K562 (cell line): ENCODE results near the gene G6PC3. TPM values are rescaled to one million over a fixed set of nuclear protein-coding genes. Genes with fewer than 3 reads are reported as not detected.

Experiments used
- BCL6 ChIP-seq: fragments of 250-450 bp; sonication (Bioruptor Pico); IDR thresholded peaks from 2 replicates; pipeline ENCODE4 v1.4.0; 2020
- CBFA2T2 ChIP-seq: fragments of 450-650 bp; conservative IDR thresholded peaks from 2 replicates; pipeline ENCODE4 v1.6.1; 2017; ENCODE audit warnings: mild to moderate bottlenecking
- COPS2 ChIP-seq: fragments of 450-650 bp; conservative IDR thresholded peaks from 2 replicates; pipeline ENCODE4 v1.6.1; 2016; ENCODE audit warnings: mild to moderate bottlenecking, moderate library complexity
- CREB5 ChIP-seq: fragments of 250-450 bp; sonication (Bioruptor Pico); IDR thresholded peaks from 2 replicates; pipeline ENCODE4 v1.5.0; 2020; ENCODE audit warnings: mild to moderate bottlenecking
- FOXJ3 ChIP-seq: sonication (generic); formaldehyde crosslinking; IDR thresholded peaks from 2 replicates; pipeline ENCODE4 v1.4.0; 2020; ENCODE audit warnings: mild to moderate bottlenecking, missing genetic modification reagents
- FOXP1 ChIP-seq: sonication (generic); formaldehyde crosslinking; IDR thresholded peaks from 2 replicates; pipeline ENCODE4 v1.8.0; 2022; ENCODE audit warnings: mild to moderate bottlenecking, missing genetic modification reagents
- NEUROD1 ChIP-seq: fragments of 150-350 bp; IDR thresholded peaks from 2 replicates; pipeline ENCODE4 v1.6.1; 2014; ENCODE audit warnings: borderline replicate concordance, low read length, low read depth; ENCODE audit not compliant: partially characterized antibody
- NFATC3 ChIP-seq: fragments of 450-650 bp; IDR thresholded peaks from 2 replicates; pipeline ENCODE4 v1.6.1; 2017; ENCODE audit warnings: mild to moderate bottlenecking
- NFIX ChIP-seq: fragments of 250-450 bp; sonication (Bioruptor Pico); IDR thresholded peaks from 2 replicates; pipeline ENCODE4 v1.4.0; 2020; ENCODE audit warnings: low read depth, mild to moderate bottlenecking, moderate library complexity
- SREBF2 ChIP-seq: sonication (generic); formaldehyde crosslinking; IDR thresholded peaks from 2 replicates; pipeline ENCODE4 v1.4.0; 2020; ENCODE audit warnings: mild to moderate bottlenecking, missing genetic modification reagents
- TRIM28 ChIP-seq: fragments of 450-650 bp; IDR thresholded peaks from 2 replicates; pipeline ENCODE4 v1.6.1; 2017
- TSC22D4 ChIP-seq: fragments of 450-650 bp; IDR thresholded peaks from 2 replicates; pipeline ENCODE4 v1.6.1; 2016; ENCODE audit warnings: missing genetic modification characterization, missing biosample characterization, control low read depth
- ZNF3 ChIP-seq: fragments of 250-450 bp; sonication (Bioruptor Pico); IDR thresholded peaks from 2 replicates; pipeline ENCODE4 v1.5.0; 2021; ENCODE audit warnings: mild to moderate bottlenecking, moderate library complexity
- ZNF444 ChIP-seq: fragments of 250-450 bp; sonication (Bioruptor Pico); IDR thresholded peaks from 2 replicates; pipeline ENCODE4 v1.4.0; 2020; ENCODE audit warnings: mild to moderate bottlenecking, moderate library complexity
- polyA plus RNA-seq, 8 experiments: library from polyadenylated mRNA; depleted of rRNA in 4 of 8; stranded (reverse) in 5 of 8; unstranded in 3 of 8; fragments of >200 nt; fragmentation: Nextera tagmentation in 2 of 8; fragmentation: Illumina TruSeq in 1 of 8; extraction: Ambion mirVana in 2 of 8; extraction: Trizol in 1 of 8; gene quantifications; 2 replicates each; pipeline versions ENCODE4 v1.2.1 to v1.2.3, GENCODE V29; 2011 to 2014; ENCODE audit warnings: inconsistent platforms in 1 of 8, missing spikeins in 1 of 8
- total RNA-seq, 7 experiments: library from RNA; depleted of rRNA in 6 of 7; stranded (reverse); fragments of >200 nt in 6 of 7; fragmentation: Illumina TruSeq in 2 of 7; extraction: Trizol in 2 of 7; gene quantifications; 2 replicates each; pipeline versions ENCODE4 v1.2.1 to v1.2.3, GENCODE V29; 2011 to 2021; ENCODE audit warnings: low replicate concordance in 1 of 7
- TF ChIP-seq, protein P1 (sequence below): sonication (generic); formaldehyde crosslinking; IDR thresholded peaks from 2 replicates; pipeline ENCODE4 v1.8.0; 2023; ENCODE audit warnings: missing genetic modification reagents, mild to moderate bottlenecking, borderline replicate concordance
- TF ChIP-seq, protein P2 (sequence below): fragments of 150-350 bp; IDR thresholded peaks from 2 replicates; pipeline ENCODE4 v1.6.1; 2014; ENCODE audit warnings: low read depth, mild to moderate bottlenecking, low read length, borderline replicate concordance
- TF ChIP-seq, protein P3 (sequence below): IDR thresholded peaks from 2 replicates; pipeline ENCODE4 v1.6.1; 2016; ENCODE audit warnings: missing genetic modification characterization, missing compliant biosample characterization

G6PC3 gene
- total and polyA plus RNA-seq, 9 of the 15 experiments (the other 6 are each of a cell fraction or from before 2014, with no cell fraction given) = 10.4 to 57.8 (median 31.1) TPM

GRCh38 chr17:44123356-44124117 lies 53.0 kb downstream of the G6PC3 start, which contains the start of gene HDAC5 (continued):
- TF ChIP-seq, protein P1, sequence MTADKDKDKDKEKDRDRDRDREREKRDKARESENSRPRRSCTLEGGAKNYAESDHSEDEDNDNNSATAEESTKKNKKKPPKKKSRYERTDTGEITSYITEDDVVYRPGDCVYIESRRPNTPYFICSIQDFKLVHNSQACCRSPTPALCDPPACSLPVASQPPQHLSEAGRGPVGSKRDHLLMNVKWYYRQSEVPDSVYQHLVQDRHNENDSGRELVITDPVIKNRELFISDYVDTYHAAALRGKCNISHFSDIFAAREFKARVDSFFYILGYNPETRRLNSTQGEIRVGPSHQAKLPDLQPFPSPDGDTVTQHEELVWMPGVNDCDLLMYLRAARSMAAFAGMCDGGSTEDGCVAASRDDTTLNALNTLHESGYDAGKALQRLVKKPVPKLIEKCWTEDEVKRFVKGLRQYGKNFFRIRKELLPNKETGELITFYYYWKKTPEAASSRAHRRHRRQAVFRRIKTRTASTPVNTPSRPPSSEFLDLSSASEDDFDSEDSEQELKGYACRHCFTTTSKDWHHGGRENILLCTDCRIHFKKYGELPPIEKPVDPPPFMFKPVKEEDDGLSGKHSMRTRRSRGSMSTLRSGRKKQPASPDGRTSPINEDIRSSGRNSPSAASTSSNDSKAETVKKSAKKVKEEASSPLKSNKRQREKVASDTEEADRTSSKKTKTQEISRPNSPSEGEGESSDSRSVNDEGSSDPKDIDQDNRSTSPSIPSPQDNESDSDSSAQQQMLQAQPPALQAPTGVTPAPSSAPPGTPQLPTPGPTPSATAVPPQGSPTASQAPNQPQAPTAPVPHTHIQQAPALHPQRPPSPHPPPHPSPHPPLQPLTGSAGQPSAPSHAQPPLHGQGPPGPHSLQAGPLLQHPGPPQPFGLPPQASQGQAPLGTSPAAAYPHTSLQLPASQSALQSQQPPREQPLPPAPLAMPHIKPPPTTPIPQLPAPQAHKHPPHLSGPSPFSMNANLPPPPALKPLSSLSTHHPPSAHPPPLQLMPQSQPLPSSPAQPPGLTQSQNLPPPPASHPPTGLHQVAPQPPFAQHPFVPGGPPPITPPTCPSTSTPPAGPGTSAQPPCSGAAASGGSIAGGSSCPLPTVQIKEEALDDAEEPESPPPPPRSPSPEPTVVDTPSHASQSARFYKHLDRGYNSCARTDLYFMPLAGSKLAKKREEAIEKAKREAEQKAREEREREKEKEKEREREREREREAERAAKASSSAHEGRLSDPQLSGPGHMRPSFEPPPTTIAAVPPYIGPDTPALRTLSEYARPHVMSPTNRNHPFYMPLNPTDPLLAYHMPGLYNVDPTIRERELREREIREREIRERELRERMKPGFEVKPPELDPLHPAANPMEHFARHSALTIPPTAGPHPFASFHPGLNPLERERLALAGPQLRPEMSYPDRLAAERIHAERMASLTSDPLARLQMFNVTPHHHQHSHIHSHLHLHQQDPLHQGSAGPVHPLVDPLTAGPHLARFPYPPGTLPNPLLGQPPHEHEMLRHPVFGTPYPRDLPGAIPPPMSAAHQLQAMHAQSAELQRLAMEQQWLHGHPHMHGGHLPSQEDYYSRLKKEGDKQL (CRISPR knock-in tag) = no peak
- TF ChIP-seq CBFA2T2 (peak; percentile 43), BCL6 (no peak), ZNF444 (CRISPR knock-in tag) (no peak), CREB5 (CRISPR knock-in tag) (no peak), NFATC3 (no peak), TSC22D4 (no peak), ZNF3 (CRISPR knock-in tag) (no peak), FOXJ3 (CRISPR knock-in tag) (no peak), FOXP1 (CRISPR knock-in tag) (no peak), SREBF2 (CRISPR knock-in tag) (no peak), NEUROD1 (peak; percentile 72), TRIM28 (peak; percentile 34; the same call in 1 of the 2 replicates), COPS2 (no peak), NFIX (CRISPR knock-in tag) (no peak)
- TF ChIP-seq, protein P2, sequence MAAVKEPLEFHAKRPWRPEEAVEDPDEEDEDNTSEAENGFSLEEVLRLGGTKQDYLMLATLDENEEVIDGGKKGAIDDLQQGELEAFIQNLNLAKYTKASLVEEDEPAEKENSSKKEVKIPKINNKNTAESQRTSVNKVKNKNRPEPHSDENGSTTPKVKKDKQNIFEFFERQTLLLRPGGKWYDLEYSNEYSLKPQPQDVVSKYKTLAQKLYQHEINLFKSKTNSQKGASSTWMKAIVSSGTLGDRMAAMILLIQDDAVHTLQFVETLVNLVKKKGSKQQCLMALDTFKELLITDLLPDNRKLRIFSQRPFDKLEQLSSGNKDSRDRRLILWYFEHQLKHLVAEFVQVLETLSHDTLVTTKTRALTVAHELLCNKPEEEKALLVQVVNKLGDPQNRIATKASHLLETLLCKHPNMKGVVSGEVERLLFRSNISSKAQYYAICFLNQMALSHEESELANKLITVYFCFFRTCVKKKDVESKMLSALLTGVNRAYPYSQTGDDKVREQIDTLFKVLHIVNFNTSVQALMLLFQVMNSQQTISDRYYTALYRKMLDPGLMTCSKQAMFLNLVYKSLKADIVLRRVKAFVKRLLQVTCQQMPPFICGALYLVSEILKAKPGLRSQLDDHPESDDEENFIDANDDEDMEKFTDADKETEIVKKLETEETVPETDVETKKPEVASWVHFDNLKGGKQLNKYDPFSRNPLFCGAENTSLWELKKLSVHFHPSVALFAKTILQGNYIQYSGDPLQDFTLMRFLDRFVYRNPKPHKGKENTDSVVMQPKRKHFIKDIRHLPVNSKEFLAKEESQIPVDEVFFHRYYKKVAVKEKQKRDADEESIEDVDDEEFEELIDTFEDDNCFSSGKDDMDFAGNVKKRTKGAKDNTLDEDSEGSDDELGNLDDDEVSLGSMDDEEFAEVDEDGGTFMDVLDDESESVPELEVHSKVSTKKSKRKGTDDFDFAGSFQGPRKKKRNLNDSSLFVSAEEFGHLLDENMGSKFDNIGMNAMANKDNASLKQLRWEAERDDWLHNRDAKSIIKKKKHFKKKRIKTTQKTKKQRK = no peak
- TF ChIP-seq, protein P3, sequence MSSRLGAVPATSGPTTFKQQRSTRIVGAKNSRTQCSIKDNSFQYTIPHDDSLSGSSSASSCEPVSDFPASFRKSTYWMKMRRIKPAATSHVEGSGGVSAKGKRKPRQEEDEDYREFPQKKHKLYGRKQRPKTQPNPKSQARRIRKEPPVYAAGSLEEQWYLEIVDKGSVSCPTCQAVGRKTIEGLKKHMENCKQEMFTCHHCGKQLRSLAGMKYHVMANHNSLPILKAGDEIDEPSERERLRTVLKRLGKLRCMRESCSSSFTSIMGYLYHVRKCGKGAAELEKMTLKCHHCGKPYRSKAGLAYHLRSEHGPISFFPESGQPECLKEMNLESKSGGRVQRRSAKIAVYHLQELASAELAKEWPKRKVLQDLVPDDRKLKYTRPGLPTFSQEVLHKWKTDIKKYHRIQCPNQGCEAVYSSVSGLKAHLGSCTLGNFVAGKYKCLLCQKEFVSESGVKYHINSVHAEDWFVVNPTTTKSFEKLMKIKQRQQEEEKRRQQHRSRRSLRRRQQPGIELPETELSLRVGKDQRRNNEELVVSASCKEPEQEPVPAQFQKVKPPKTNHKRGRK (tag) = no peak
